Myocyte (in vitro differentiated cells): ENCODE results near the gene U2AF1. TPM values are rescaled to one million over a fixed set of nuclear protein-coding genes. Genes with fewer than 3 reads are reported as not detected.
A peak's percentile ranks its signal among the peaks of the same experiment; 100 is the strongest.
"Not testable (repeated sequence)": the region's sequence is repeated elsewhere in the genome, so short reads cannot be mapped to it uniquely, and the experiment has no call there.

Experiments
- DNase-seq: peaks from one replicate; pipeline ENCODE4 v3.0.0-alpha.2; 2012; ENCODE audit warnings: low read depth
- polyA plus RNA-seq: library from polyadenylated mRNA; unstranded; fragments of >200 nt; gene quantifications from one replicate; pipeline ENCODE4 v1.2.1, GENCODE V29; 2012; ENCODE audit warnings: missing spikeins
- total RNA-seq: library from RNA; depleted of rRNA; stranded (reverse); fragments of >200 nt; gene quantifications from 2 replicates; pipeline ENCODE4 v1.2.3, GENCODE V29; 2014

U2AF1 gene
- total RNA-seq = 17.9 and 18.3 TPM in 2 replicates
- 19.7 TPM for polyA plus RNA-seq

- peak; percentile 0 for DNase-seq
These were observed at the start of gene U2AF1 for GRCh38 chr21:43106965-43107793. Gene U2AF1, minus strand, starts transcription at chr21:43107570. Its CDS starts 76 bp downstream, at chr21:43107494.

DNA sequence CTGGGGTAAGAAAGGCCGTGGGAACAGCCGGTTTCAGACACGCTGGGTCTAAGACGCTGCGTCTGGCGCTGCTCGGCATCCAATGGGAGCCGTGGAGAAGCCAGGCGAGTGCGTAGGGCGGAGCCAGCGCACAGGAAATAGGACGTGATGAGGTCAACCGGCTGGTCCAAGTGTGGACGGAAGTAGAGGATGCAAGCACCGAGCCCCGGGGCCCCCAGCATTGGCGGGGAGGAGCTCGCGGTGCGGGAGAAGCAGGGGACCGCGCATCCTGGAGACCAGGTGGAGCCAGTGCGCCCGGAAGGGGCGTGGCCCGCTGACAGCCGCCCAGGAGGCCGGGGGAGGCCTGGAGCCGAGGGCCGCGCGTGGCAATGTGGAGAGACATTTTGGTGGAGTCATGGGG is 46.2 kb upstream of the U2AF1 start:
- DNase-seq = not testable (repeated sequence)

DNA sequence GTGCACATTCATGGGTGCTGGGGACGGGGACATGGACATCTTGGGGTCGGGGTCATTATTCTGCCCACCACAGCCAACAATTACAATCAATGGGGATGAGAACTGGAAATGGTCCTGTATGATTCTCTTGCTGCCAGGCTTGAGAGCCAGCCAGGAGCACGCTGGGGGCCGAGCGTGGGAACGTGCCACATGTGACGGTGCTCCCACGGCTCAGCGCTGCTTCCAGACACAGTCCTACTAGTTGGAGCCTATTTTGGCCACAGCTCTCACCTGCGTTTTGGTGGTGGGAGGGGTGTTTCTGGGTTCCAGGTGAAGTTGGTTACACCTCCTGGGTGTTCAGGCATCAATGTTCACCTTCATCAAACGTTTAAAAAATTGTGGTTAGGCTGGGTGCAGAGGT is 42.0 kb upstream of the U2AF1 start:
- DNase-seq = not testable (repeated sequence)

DNA sequence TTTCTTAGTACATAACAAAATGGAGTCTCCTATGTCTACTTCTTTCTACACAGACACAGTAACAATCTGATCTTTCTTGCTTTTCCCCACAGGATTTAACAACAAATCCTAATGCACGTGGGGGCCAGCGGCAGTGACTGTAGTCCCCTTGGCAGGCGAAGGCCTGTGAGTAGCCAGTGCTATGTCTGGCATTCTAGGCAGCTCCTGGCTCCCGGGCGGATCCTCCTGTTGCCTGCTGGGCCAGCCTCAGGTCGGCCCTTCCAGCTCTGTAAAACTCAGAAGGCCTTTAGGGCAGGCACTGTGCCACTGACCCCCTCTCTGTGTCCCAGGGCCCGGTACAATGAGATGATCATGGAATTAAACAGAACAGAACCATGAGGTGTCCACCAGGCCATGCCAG is 40.6 kb upstream of the U2AF1 start:
- not testable (repeated sequence) for DNase-seq

- not testable (repeated sequence) for DNase-seq
These were observed 39.3 kb upstream of the U2AF1 start for GRCh38 chr21:43146637-43147036.

GRCh38 chr21:43141407-43141806 is 34.0 kb upstream of the U2AF1 start:
- not testable (repeated sequence) for DNase-seq

DNA sequence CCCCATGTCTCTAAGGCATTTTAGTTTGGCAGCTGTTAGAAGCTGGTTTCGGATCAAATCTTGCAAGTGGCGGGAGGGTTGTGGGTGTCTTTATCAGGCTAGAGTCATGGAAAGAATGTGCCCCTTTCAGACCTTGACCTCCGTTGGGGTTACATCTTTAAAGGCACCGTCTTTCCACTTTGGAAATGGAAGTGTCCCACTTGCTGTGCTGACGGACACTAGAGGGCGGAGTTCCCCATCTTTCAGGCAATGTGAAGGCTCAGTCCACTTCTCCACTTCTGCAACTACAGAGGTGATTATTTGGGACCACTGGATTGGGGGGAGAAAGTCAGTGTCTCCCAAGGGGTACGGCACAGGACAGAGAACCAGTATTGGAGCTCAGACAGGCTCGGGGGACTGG is 31.6 kb upstream of the U2AF1 start:
- DNase-seq = not testable (repeated sequence)

DNA sequence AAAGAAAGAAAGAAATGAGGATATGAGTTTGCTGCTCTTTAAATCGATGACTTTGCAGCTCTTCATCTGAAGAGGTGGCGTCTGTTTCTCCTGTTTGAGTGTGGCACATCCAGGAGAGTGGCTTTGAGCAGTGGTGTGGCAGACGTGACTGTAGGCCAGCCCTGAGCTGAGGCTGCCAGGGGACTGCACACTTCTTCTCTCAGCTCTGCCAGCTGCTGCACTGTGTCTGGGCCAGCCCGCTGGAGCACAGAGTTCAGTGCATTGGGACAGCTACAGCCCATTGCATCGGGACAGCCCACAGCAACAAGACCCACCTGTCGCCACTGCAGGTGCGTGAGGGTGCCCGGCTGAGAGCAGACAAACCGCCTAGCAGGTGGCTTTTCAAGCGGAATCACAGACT is 27.1 kb upstream of the U2AF1 start:
- not testable (repeated sequence) for DNase-seq

- not testable (repeated sequence) for DNase-seq
These were observed 22.7 kb upstream of the U2AF1 start for GRCh38 chr21:43130094-43130493.

DNA sequence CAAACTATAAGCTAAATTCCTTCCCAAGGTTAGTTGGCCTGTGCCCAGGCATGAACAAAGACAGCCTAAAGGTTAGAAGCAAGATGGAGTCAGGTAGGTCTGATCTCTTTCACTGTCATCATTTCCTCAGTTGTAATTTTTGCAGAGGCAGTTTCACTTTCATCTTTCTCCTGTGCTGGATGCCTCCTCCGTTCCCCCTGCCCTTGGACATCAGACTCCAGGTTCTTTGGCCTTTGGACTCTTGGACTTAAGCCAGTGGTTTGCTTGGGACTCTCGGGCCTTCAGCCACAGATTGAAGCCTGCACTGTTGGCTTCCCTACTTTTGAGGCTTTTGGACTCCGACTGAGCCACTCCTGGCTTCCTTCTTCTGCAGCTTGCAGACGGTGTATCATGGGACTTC is 8.6 kb upstream of the U2AF1 start:
- DNase-seq = not testable (repeated sequence)

DNA sequence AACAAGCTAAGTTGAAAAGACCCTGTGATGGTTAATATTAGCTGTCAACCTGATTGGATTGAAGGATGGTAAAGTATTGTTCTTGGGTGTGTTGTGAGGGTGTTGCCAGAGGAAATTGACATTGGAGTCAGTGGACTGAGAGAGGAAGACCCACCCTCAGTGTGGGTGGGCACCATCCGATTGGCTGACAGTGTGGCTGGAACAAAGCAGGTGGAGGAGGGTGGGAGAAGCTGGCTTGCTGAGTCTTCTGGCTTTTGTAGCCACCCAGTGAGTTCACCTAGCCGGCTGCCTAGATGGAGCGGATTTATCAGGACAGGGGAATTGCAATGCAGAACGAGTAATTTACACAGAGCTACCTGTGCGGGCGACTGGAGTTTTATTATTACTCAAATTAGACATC is 7.1 kb upstream of the U2AF1 start:
- not testable (repeated sequence) for DNase-seq

DNA sequence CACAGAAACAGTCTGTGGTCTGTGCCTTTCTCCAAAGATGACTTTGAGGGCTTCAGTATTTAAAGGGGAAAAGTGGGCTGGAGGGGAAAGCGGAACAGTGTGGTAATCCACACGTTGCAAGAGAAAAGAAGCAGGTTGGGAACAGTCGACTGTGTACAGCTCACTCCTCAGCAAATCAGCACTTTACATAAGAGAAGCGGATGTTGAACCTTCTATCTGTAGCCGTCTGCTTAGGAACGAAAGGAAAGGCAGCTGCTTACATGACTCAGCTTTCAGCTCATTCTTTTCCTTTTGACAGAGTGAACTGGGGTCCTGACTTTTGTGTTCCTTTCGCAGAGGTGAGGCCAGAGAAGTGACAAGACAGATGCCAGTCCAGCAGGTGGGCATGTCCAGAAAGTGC is 1.6 kb upstream of the U2AF1 start:
- not testable (repeated sequence) for DNase-seq

DNA sequence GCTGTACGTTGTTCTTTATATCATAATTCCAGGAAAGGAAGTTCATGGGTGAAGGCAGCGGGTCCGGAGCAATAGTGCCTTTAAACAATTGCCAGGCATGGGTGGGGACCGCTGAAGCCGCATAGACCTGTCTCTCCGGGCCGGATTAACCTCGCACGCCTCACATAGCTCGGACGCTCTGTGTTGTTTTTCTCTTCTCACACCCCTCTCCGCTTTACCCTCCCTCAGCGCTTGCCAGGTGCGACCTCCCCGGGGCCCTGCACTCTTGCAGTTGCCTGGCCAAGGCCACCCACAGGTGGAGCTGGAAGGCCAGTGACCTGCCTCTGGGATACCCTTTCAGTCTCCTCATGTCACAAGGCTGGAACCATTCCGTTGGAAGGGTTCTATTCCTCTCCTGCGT is 807 bp upstream of the U2AF1 start:
- not testable (repeated sequence) for DNase-seq

- not testable (repeated sequence) for DNase-seq
These were observed 396 bp upstream of the U2AF1 start for GRCh38 chr21:43107794-43108137.

- DNase-seq = not testable (repeated sequence)
These were observed 2.7 kb downstream of the U2AF1 start for GRCh38 chr21:43104642-43105041.

GRCh38 chr21:43102281-43102680 is 5.1 kb downstream of the U2AF1 start:
- not testable (repeated sequence) for DNase-seq

- not testable (repeated sequence) for DNase-seq
These were observed 5.7 kb downstream of the U2AF1 start for GRCh38 chr21:43101676-43102075.

GRCh38 chr21:43101000-43101399 is 6.4 kb downstream of the U2AF1 start:
- DNase-seq = not testable (repeated sequence)

DNA sequence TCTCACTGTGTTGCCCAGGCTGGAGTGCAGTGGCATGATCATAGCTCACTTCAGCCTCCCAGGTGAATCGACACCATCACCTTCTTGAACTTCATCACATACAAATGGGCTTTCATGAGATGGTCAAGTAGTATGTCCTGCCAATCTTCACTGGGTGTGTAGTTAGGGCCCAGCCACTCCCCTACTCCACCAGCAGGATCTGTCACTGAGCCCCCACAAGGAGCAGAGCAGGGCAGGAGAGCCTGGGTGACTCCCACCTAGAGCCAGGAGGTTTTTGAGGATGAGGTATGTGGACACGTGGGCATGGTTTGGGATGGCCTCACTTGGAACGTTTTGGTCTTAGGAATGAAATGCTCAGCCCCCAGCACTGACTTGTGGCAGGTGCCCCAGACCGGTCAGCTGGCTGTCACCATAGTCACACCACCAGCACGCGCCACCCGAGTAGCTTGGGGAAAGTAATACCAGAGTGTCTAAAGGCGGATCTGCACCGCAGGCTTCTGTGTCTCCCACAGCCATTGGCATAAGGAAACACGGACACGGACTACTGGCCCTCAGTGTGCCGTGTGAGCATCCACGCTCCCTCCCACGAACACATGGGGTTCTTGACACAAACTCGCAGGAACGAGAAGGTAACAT is 15.3 kb downstream of the U2AF1 start:
- not testable (repeated sequence) for DNase-seq

GRCh38 chr21:43090947-43091346 is 16.4 kb downstream of the U2AF1 start:
- not testable (repeated sequence) for DNase-seq

DNA sequence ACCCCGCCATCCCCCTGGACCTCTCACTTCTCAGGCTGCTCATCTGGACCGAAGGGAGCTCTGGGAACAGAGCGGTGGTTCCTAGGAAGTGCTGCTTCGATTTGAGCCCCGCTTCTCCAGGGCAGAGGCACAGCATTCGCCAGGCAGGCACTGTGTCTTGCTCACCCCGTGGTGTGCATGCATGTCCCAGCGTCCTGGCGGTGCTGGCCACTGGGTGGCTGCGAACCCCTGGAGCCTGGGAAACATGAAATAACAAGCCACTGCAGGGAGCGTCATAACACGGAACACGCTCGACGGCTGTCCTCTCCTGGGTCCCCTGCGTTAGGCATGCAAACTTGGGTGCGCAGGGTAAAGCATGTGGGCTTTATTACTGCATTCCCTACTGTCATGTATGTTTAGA is 17.9 kb downstream of the U2AF1 start:
- not testable (repeated sequence) for DNase-seq

DNA sequence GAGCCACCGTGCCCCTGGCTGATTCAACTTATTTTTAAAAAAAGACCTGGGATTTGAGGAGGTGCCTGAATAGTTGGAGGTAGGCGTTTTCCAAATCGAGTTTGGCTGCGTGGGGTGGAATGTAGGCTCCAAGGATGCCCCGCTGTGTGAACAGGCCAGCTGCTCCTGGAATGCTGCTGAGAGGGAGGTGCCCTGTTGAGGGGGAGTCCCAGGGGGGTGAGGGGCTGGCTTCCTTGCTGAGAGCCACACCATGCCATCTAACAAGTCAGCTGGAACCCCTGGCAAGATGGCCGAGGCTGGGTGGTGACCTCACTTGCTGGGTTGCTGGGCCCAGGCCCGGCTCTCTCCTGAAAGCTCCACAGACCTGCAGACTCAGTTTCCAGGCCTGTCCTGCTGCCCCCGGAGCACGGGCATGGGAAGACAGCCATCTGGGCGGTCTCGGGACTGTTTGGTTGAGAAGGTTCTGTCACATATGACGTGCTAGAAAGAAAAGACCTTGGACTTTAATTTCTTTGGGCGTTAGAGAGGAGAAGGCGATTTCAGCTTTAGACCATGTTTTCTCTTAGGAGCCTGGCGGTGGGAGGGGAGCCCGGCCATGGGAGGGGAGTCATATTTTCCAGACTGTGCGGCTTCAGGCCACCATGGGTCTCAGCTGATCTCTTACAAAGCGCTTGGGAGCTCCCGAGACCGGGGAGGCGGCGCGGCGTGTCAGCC is 24.6 kb downstream of the U2AF1 start:
- not testable (repeated sequence) for DNase-seq
